IPS-NIHi11 (cell line): ENCODE data around the gene FNBP1.

ENCODE experiments used
- DNase-seq: peaks from one replicate; pipeline ENCODE4 v3.0.0; 2012; ENCODE audit warnings: mixed read lengths, low spot score

The FNBP1 gene

DNA sequence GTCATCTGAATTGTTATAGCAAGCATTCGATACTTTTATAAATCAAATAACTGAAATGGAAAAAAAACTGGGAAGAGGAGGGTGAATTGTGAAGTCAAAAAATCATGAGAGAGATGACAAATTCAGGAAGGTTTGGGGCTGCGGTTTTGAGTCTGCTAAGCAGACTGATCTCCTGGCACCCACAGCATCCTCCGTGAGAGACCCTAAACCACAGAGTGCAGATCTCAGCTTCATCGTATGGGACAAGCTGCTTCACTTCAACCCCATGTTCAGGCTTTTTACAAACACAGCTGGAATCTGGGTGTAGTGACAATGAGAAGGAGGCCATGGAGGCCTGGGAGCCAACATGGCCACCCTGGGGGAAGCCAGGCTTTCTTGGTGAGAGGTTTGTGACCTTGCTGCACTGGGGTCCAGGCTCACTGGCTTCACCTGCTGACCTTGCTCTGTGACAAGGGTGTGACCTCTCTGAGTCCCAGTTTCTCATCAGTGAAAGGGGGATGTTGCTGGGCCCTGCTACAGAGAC lies 188.3 kb downstream of the FNBP1 start:
- no peak for DNase-seq

DNA sequence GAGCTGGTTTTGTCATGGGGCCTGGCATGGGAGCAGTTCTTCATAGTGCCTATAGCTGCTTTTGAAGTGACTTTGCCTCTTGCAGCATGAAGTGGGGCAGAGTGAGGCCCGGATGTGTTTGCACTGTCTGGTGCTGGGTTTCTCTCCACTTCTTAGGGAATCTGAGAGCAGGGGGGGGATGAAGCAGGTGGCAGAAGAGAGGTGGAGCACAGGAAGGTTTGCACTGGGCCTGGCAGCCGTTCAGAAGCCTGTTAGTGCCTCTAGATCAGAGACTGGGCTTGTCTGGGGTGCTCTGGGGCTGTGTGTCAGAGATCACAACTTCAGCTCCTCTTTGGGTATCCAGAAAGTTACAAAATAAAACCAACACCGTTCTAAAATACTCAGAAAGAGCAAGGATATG lies 189.4 kb downstream of the FNBP1 start:
- DNase-seq = no peak

DNA sequence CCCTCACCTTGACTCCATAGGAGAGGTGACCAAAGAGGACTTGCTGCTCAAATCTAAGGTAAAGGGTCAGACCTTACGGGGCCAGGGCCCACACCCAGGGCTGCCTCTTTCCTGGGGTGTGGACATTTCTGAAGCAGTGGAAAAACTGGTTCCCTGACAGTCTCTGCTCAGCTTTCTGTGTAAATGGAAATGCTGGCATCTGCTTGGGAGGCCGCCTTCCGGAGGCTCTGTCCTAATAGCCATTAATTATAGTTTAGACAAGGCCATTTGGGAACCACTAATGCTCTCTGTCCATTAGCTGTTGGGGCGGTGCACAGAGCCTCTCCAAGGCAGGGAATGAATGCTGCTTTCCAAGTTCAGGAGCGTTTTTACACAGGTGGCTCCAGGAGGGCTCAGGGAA lies 190.4 kb downstream of the FNBP1 start:
- no peak for DNase-seq

DNA sequence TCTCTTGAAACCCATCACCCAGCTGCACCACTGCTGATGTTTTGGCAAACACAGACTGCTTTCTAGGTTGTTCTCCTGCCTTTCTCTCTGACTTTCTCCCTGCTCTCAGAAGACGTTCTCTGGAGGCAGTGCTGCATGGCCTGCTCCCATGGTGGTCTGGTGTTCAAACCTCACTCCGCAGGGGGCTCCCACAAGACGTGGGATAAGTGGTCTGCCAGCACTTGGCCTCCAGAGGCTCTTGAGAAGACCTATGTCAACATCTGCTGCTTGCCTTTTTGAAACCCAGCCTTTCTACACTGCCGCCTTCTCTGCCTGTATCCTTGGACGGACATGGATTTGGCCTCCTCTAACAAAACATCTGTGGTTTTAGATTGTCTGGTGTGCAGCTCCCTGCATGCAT lies 191.2 kb downstream of the FNBP1 start:
- DNase-seq = no peak

DNA sequence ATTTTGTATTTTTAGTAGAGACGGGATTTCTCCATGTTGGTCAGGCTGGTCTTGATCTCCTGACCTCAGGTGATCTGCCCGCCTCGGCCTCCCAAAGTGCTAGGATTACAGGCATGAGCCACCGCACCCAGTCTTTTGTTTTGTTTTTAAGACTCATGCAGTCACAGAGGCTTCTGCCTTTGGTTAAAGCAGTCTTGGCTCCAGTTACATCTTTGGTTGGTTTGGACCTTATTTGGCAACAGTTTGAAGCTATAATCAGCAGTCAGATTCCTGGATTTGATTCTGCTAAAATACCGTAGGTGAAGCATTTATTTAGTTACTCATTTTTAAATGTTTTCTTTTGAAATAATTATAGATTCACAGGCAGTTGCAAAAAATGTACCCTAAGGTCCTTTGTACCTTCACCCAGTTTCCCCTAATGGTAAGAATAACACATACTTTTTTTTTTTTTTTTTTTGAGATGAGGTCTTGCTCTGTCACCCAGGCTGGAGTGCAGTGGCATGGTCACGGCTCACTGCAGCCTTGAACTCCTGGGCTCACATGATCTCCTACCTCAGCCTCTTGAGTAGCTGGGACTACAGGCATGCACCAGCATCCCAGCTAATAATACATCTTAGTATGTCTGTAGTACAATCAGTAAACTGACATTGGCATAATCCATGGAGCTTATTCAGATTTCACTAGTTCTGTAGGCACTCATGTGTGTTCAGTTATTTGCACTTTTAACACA lies 192.0 kb downstream of the FNBP1 start:
- no peak for DNase-seq

DNA sequence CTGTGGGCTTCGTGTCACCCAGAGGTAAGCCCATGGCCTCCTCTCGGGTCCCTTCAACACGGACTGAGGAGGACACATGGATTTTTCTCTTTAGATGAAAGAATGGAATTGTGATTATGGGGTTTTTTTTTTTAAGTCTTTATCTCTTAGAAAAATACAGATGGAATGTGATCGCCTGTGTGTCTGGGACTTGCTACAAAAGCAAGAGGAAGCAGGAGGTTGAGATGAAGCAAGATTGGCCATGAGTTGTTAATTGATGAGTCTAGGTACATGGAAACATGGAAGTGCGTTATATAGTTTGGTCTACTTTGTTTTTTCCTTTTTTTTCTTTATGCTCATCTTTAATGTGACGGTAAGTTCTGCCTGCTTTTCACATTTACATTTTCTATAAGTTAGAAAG lies 193.1 kb downstream of the FNBP1 start:
- no peak for DNase-seq

DNA sequence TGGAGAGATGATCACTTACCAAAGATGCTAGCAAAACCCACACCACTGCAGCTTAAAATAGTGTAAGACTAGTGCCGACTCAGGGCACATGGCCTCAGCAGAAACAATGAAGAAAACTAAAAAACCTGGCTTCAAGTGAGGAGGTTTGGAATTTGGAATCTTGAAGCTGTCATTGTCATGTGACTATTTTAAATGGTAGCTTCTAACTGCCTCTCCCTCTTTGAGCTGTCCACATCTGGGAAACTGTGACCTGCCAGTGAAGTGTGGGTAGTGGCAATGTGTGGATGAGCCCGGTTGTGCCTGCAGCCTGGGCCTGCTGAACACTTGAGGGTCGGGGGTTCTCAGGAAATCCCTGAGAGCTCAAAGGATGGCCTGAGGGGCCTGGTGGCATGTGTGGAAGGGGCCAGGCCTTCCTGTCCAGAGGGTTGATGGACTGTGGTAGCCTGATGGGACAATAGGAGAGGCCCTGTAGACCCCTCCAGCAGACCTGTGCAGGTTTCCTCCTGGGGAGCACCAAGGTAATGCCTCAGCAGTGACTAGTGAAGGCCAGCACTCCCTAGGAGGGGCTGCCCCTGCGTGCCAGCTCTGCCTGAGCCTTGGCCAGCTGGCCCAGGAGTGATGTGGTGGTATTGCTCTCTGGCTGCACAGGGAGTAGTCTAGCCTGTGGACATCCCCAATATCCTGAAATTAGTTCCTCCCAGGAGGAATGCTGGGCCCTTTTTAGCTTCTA lies 194.1 kb downstream of the FNBP1 start:
- DNase-seq = no peak

DNA sequence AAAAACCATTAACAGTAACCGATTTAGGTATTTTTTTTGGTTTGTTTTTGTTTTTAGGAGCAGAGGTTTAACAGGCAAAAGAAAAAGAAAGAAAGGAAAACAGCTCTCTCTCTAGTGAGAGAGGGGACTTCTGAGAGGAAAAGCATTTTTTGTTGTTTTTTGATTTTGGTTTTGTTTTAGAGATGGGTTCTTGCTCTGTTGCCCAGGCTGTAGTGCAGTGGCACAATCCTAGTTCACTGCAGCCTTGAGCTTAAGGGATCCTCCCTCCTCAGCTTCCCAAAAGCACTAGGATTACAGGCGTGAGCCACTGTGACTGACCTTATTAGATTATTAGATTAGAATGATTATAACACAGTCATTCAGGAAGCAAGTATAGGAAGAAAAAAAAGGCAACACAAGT lies 197.6 kb downstream of the FNBP1 start:
- DNase-seq = no peak

DNA sequence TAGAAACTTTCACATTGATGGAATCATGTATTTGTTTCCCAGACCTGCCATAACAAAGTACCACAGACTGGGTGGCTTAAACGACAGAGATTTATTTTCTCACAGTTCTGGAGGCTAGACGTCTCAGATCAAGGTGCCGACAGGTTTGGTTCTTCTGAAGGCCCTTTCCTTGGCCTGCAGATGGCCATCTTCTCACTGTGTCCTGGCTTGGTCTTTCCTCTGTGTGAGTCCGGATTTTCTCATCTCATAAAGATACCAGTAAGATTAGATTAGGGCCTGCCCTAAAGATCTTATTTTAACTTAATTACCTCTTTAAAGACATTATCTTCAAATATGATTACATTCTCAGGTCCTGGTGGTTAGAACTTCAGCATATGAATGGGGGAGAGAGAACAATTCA lies 201.9 kb downstream of the FNBP1 start:
- DNase-seq = no peak

DNA sequence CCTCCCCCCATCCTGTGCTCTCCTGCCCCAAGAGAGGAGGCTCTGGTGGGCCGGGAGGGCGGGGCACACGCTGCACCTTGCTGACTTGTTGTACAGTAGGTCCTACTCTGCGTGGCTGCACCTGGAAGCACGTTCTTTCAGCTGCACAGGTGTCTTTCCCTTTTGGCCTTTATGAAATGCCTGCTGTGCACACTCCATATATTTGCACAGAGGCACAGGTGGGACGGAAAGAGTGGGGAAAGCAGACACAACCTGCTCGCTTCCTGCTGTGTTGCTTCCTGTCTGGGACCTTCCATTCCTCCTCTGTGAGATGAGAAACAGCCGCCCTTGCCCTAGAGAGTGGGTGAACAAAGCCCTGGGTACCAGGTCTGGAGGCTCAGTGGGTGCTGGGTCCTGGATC lies 203.0 kb downstream of the FNBP1 start:
- DNase-seq = no peak

DNA sequence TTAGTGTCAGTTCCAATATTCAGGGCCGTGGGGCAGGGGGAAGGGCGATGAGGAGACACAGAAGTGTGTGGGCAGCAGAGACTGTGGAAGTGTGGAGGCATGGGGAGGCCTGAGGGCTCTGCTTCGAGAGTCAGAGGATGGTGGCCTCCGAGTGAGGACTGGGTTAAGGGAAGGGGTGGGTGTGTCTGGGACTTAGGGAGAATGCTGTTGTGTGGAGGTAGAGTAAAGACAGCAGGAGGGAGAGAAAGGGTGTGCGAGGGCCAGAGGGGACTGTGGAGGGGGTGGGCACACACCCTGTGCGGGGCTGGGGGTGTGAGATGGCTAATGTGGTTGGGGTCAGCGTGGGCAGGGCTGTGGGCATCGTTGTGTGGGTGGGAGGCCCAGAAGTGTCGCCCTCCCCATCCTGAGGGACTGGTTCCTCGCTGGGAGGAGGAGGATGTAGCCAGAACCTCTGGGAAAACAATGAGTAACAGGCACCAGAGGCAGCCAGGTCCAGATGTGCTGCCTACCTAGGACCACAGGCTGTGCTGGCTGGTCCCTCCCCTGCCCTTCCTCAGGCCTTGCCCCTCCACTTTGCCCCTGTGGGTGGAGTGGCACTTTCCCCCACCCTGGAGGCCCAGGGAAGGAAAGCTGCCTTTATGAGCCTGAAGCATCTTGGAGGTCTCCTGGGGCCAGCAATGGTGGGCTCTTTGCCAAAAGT lies 203.5 kb downstream of the FNBP1 start:
- no peak for DNase-seq

DNA sequence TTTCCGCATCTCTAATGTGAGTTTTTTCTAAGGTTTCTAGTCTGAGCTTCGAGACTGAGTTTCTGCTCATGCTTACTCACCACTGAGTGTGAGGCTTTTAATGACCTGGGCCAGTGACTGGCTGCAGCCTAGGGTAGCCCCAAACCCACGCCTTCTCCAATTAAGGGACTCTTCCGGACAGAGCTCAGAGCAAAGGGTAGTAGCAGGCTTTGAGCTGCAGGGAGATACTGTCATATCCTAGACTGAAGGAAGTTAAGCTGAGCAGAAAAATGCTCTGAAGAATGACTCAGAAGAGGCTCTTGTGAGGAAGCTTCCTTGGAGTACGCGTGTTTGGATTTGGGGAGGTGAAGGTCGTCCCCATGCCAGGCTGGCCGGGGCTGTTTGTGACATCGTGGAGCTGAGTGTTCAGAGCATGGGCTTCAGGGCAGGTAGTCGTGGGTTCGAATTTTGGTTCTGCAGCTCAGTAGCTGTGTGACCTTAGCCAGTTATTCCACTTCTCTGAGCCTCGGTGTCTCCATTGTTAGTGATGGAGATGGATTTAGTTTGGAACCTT lies 204.2 kb downstream of the FNBP1 start:
- no peak for DNase-seq
